Measurements from ENCODE around the gene MMP20. TPM values are rescaled to one million over a fixed set of nuclear protein-coding genes. Genes with fewer than 3 reads are reported as not detected.

MMP20 gene
- total and polyA plus RNA-seq, 2 of the 13 experiments (the other 11 are each of a cell fraction or from before 2014, with no cell fraction given): 0.05 TPM; not detected in 1

DNA sequence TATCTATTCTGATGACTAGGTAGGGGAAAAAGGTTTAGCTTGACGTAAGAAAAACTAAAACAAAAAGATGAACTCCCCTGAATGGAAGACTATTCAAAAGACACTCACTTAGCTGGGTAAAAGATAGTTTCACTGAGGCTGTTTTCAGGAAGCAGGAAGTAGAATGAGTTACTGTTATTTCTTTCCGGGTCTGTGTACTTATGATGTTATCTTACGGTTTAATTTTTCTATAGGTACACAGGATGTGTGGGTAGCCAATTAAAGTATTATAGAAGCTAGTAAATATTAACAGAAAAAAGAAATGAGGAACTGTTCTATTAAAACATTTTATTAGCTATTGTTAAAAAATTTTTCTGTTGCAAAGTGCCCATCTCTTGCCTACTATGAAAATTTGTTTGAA lies 48.8 kb downstream of the MMP20 start:
- Histone ChIP-seq H3K27ac (ENCODE audit: extremely low read length, insufficient read depth, low read length) (no peak overlapping the region), H3K4me1 (ENCODE audit: insufficient read depth, low read length) (peaks cover 16% of the 10 kb centered on the region), H4K20me1 (ENCODE audit: insufficient read depth, low read length) (no peaks in the 10 kb centered on the region), H3K36me3 (replicated peaks in 1 of 2; ENCODE audit: control insufficient read depth in 1 of 2, insufficient read depth in 2 of 2, low read length in 2 of 2) (no peaks in the 10 kb centered on the region), H3K9ac (ENCODE audit: insufficient read depth, low read depth, low read length) (no peak overlapping the region), H3K4me2 (ENCODE audit: low read depth, low read length) (no peak overlapping the region), H3K9me3 (ENCODE audit: low read length) (no peaks in the 10 kb centered on the region), H2AFZ (ENCODE audit: low read length) (no peak overlapping the region), H3K4me3 (replicated peaks in 1 of 3; ENCODE audit: insufficient read depth in 1 of 3, low read depth in 2 of 3, low read length in 3 of 3) (no peak overlapping the region), H3K27me3 (ENCODE audit: control insufficient read depth in 1 of 2, insufficient read depth in 2 of 2, low read length in 2 of 2) (no peaks in the 10 kb centered on the region), H3K79me2 (ENCODE audit: insufficient read depth, low read length) (no peaks in the 10 kb centered on the region)
- ChIA-PET POLR2A (no interaction called here), CTCF (ENCODE audit: low intra/inter-chr PET ratio, low total read pairs) (no interaction called here)
- ATAC-seq (no peak), FAIRE-seq (no peak), DNase-seq (ENCODE audit: low spot score) (no peak)
- in situ Hi-C loops (cut with HindIII; ENCODE audit: extremely low pct_ligation_motif_present, low pct_unique_long_range_greater_than_20kb): no loop called here
- no TSS peak for BruUV-seq (replicated peaks)
- 41% methylated on average over 3 of the region's 3 CpGs for WGBS (ENCODE audit: low lambda C conversion rate)
- intact Hi-C loops (cut with micrococcal nuclease; ENCODE audit: unreplicated experiment): no loop called here
- TF ChIP-seq ATF1 (CRISPR knock-in tag; IDR thresholded peaks at IDR 0.05): no peak
- TF ChIP-seq, protein P1, sequence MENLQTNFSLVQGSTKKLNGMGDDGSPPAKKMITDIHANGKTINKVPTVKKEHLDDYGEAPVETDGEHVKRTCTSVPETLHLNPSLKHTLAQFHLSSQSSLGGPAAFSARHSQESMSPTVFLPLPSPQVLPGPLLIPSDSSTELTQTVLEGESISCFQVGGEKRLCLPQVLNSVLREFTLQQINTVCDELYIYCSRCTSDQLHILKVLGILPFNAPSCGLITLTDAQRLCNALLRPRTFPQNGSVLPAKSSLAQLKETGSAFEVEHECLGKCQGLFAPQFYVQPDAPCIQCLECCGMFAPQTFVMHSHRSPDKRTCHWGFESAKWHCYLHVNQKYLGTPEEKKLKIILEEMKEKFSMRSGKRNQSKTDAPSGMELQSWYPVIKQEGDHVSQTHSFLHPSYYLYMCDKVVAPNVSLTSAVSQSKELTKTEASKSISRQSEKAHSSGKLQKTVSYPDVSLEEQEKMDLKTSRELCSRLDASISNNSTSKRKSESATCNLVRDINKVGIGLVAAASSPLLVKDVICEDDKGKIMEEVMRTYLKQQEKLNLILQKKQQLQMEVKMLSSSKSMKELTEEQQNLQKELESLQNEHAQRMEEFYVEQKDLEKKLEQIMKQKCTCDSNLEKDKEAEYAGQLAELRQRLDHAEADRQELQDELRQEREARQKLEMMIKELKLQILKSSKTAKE (CRISPR knock-in tag; IDR thresholded peaks at IDR 0.05; ENCODE audit: borderline replicate concordance): no peak
- TF ChIP-seq, protein P2, sequence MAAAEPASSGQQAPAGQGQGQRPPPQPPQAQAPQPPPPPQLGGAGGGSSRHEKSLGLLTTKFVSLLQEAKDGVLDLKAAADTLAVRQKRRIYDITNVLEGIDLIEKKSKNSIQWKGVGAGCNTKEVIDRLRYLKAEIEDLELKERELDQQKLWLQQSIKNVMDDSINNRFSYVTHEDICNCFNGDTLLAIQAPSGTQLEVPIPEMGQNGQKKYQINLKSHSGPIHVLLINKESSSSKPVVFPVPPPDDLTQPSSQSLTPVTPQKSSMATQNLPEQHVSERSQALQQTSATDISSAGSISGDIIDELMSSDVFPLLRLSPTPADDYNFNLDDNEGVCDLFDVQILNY (CRISPR knock-in tag; conservative IDR thresholded peaks at IDR 0.05): no peak
- TF ChIP-seq, protein P3, sequence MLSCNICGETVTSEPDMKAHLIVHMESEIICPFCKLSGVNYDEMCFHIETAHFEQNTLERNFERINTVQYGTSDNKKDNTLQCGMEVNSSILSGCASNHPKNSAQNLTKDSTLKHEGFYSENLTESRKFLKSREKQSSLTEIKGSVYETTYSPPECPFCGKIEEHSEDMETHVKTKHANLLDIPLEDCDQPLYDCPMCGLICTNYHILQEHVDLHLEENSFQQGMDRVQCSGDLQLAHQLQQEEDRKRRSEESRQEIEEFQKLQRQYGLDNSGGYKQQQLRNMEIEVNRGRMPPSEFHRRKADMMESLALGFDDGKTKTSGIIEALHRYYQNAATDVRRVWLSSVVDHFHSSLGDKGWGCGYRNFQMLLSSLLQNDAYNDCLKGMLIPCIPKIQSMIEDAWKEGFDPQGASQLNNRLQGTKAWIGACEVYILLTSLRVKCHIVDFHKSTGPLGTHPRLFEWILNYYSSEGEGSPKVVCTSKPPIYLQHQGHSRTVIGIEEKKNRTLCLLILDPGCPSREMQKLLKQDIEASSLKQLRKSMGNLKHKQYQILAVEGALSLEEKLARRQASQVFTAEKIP (CRISPR knock-in tag; IDR thresholded peaks at IDR 0.05; ENCODE audit: borderline replicate concordance): no peak
- no peak for TF ChIP-seq ZNF703 (CRISPR knock-in tag; IDR thresholded peaks at IDR 0.05; ENCODE audit: borderline replicate concordance)
- no peak for TF ChIP-seq ZSCAN25 (CRISPR knock-in tag; IDR thresholded peaks at IDR 0.05)
- TF ChIP-seq, protein P4, sequence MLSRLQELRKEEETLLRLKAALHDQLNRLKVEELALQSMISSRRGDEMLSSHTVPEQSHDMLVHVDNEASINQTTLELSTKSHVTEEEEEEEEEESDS (CRISPR knock-in tag; IDR thresholded peaks at IDR 0.05; ENCODE audit: borderline replicate concordance): no peak
- no peak for TF ChIP-seq HNF4A (CRISPR knock-in tag; IDR thresholded peaks at IDR 0.05)
- TF ChIP-seq SAFB2 (CRISPR knock-in tag; IDR thresholded peaks at IDR 0.05; ENCODE audit: borderline replicate concordance, low read depth): no peak
- TF ChIP-seq MED1 (CRISPR knock-in tag; IDR thresholded peaks at IDR 0.05): no peak
- TF ChIP-seq ZNF24 (IDR thresholded peaks at IDR 0.05): no peak
- TF ChIP-seq YEATS2 (CRISPR knock-in tag; IDR thresholded peaks at IDR 0.05; ENCODE audit: borderline replicate concordance): no peak
- TF ChIP-seq SRSF1 (optimal IDR thresholded peaks at IDR 0.05; ENCODE audit: low read depth, low read length): no peak
- TF ChIP-seq MEF2D (CRISPR knock-in tag; IDR thresholded peaks at IDR 0.05): no peak
- TF ChIP-seq, protein P5, sequence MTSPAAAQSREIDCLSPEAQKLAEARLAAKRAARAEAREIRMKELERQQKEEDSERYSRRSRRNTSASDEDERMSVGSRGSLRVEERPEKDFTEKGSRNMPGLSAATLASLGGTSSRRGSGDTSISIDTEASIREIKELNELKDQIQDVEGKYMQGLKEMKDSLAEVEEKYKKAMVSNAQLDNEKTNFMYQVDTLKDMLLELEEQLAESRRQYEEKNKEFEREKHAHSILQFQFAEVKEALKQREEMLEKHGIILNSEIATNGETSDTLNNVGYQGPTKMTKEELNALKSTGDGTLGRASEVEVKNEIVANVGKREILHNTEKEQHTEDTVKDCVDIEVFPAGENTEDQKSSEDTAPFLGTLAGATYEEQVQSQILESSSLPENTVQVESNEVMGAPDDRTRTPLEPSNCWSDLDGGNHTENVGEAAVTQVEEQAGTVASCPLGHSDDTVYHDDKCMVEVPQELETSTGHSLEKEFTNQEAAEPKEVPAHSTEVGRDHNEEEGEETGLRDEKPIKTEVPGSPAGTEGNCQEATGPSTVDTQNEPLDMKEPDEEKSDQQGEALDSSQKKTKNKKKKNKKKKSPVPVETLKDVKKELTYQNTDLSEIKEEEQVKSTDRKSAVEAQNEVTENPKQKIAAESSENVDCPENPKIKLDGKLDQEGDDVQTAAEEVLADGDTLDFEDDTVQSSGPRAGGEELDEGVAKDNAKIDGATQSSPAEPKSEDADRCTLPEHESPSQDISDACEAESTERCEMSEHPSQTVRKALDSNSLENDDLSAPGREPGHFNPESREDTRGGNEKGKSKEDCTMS (CRISPR knock-in tag; conservative IDR thresholded peaks at IDR 0.05): no peak

Measured in HepG2 (cell line).